GM12801 (cell line): ENCODE measurements around the gene CEP126.

Source experiments
- TF ChIP-seq, protein P1 (sequence below): IDR thresholded peaks from one replicate; pipeline ENCODE4 v1.5.1; 2011; ENCODE audit warnings: control low read depth; ENCODE audit not compliant: insufficient read length; ENCODE audit errors: extremely low read depth

The CEP126 gene

DNA sequence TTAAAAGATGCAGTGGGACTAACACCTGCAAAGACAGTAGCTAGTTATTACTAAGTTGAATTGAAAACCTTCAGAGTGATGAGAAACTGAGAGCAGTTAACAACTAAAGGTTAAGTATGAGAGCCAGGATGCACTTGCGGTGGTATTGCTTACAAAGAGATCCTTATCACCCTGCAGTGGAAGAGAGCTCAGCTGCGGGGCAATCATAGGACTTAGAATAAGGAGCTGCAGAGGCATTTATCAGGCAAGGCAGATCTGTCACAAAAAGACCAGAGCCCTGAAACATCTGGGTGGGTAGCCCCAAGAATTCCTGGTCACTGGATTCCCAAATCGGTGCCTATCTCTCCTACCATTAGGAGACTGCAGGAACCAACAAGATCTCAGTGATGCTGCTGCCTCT is 98.1 kb downstream of the CEP126 start:
- TF ChIP-seq, protein P1, sequence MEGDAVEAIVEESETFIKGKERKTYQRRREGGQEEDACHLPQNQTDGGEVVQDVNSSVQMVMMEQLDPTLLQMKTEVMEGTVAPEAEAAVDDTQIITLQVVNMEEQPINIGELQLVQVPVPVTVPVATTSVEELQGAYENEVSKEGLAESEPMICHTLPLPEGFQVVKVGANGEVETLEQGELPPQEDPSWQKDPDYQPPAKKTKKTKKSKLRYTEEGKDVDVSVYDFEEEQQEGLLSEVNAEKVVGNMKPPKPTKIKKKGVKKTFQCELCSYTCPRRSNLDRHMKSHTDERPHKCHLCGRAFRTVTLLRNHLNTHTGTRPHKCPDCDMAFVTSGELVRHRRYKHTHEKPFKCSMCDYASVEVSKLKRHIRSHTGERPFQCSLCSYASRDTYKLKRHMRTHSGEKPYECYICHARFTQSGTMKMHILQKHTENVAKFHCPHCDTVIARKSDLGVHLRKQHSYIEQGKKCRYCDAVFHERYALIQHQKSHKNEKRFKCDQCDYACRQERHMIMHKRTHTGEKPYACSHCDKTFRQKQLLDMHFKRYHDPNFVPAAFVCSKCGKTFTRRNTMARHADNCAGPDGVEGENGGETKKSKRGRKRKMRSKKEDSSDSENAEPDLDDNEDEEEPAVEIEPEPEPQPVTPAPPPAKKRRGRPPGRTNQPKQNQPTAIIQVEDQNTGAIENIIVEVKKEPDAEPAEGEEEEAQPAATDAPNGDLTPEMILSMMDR: no peak

DNA sequence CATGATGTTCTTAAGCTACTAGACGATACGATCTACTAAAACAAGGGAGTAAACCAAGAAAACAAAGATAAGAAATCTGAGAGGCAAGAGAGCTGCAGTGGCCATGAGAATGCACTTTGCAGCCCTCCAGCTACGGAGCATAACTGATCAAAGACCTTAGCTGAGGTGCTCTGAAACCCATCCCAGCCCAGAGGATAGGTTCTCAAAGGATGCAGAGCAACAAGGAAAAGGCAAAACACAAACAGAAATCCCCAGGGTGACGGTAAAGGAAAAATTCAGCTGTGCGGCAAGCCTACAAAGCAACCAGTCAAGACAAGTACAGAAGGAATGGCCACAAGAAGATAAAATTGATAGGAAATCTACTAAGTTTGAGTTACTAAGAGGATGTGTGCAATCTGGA is 99.9 kb downstream of the CEP126 start:
- TF ChIP-seq, protein P1: no peak

GRCh38 chr11:102017026-102017425 is 102.2 kb downstream of the CEP126 start:
- TF ChIP-seq, protein P1: no peak

- TF ChIP-seq, protein P1: no peak
These were observed 111.4 kb downstream of the CEP126 start for GRCh38 chr11:102026217-102026616.

GRCh38 chr11:102026959-102027358 is 112.1 kb downstream of the CEP126 start:
- TF ChIP-seq, protein P1: no peak

- TF ChIP-seq, protein P1: no peak
These were observed 121.9 kb downstream of the CEP126 start for GRCh38 chr11:102036757-102037156.

GRCh38 chr11:102046841-102047240 is 132.0 kb downstream of the CEP126 start:
- TF ChIP-seq, protein P1: no peak

GRCh38 chr11:102047305-102047924 is 132.6 kb downstream of the CEP126 start, which contains the start of gene CFAP300:
CFAP300 (plus strand) TSS chr11:102047437; CDS start chr11:102047471, 34 bp downstream.
- TF ChIP-seq, protein P1: no peak
